ENCODE results near the gene BICRA.
"Not testable (repeated sequence)": the region's sequence is repeated elsewhere in the genome, so short reads cannot be mapped to it uniquely, and the experiment has no call there.

BICRA gene

GRCh38 chr19:47663911-47664771 lies 55.2 kb downstream of the BICRA start:
- DNase-seq = no peak

GRCh38 chr19:47668556-47668955 lies 59.6 kb downstream of the BICRA start:
- DNase-seq = not testable (repeated sequence)

GRCh38 chr19:47670736-47671135 lies 61.8 kb downstream of the BICRA start:
- DNase-seq = no peak

GRCh38 chr19:47671499-47671898 lies 62.6 kb downstream of the BICRA start:
- no peak for DNase-seq

GRCh38 chr19:47673426-47673825 lies 64.5 kb downstream of the BICRA start:
- no peak for DNase-seq

GRCh38 chr19:47674548-47674947 lies 65.6 kb downstream of the BICRA start:
- no peak for DNase-seq

- DNase-seq = no peak
Observed at GRCh38 chr19:47675271-47675670, 66.3 kb downstream of the BICRA start.

- no peak for DNase-seq
Observed at GRCh38 chr19:47675859-47676258, 66.9 kb downstream of the BICRA start.

- DNase-seq = no peak
Observed at GRCh38 chr19:47676811-47677210, 67.9 kb downstream of the BICRA start.

- DNase-seq = no peak
Observed at GRCh38 chr19:47679251-47679900, 70.4 kb downstream of the BICRA start.

GRCh38 chr19:47679922-47680857 lies 71.3 kb downstream of the BICRA start:
- no peak for DNase-seq

- DNase-seq = no peak
Observed at GRCh38 chr19:47680858-47681332, 72.0 kb downstream of the BICRA start.

GRCh38 chr19:47681388-47681787 lies 72.5 kb downstream of the BICRA start:
- DNase-seq = no peak

GRCh38 chr19:47681936-47682335 lies 73.0 kb downstream of the BICRA start:
- no peak for DNase-seq

- no peak for DNase-seq
Observed at GRCh38 chr19:47682939-47683338, 74.0 kb downstream of the BICRA start.

- DNase-seq = no peak
Observed at GRCh38 chr19:47686679-47687450, 77.9 kb downstream of the BICRA start.

- DNase-seq = no peak
Observed at GRCh38 chr19:47687906-47688305, 79.0 kb downstream of the BICRA start.

- DNase-seq = no peak
Observed at GRCh38 chr19:47691090-47691489, 82.2 kb downstream of the BICRA start.

GRCh38 chr19:47691782-47692181 lies 82.8 kb downstream of the BICRA start:
- no peak for DNase-seq

- DNase-seq = no peak
Observed at GRCh38 chr19:47693489-47693888, 84.6 kb downstream of the BICRA start.

- DNase-seq = no peak
Observed at GRCh38 chr19:47693903-47694302, 85.0 kb downstream of the BICRA start.
